ENCODE measurements around the gene C1orf174.

GRCh38 chr1:3872546-3872945, 27.5 kb downstream of the C1orf174 start:
- TF ChIP-seq CTCF (conservative IDR thresholded peaks at IDR 0.05; ENCODE audit: low read depth, low read length) (no peak), POLR2A (IDR thresholded peaks at IDR 0.05; ENCODE audit: low read depth, low read length) (no peak), FOS (IDR thresholded peaks at IDR 0.05; ENCODE audit: low read depth, low read length) (no peak), USF2 (IDR thresholded peaks at IDR 0.05; ENCODE audit: low read depth, low read length) (no peak), RAD21 (IDR thresholded peaks at IDR 0.05; ENCODE audit: low read length) (no peak), SMC3 (IDR thresholded peaks at IDR 0.05; ENCODE audit: low read depth, low read length) (no peak), MAFK (IDR thresholded peaks at IDR 0.05; ENCODE audit: low read depth, low read length) (no peak), BHLHE40 (IDR thresholded peaks at IDR 0.05; ENCODE audit: low read depth, low read length) (no peak), MAZ (IDR thresholded peaks at IDR 0.05; ENCODE audit: borderline replicate concordance, low read depth, low read length) (no peak), RFX5 (IDR thresholded peaks at IDR 0.05; ENCODE audit: low read depth, low read length) (no peak)

Measured in IMR-90 (cell line).